ENCODE results near the gene CPSF2. TPM values are rescaled to one million over a fixed set of nuclear protein-coding genes. Genes with fewer than 3 reads are reported as not detected.

Gene CPSF2
- polyA plus RNA-seq, 1 of the 3 experiments (the other 2 are of a cell fraction): 11.7 TPM

DNA sequence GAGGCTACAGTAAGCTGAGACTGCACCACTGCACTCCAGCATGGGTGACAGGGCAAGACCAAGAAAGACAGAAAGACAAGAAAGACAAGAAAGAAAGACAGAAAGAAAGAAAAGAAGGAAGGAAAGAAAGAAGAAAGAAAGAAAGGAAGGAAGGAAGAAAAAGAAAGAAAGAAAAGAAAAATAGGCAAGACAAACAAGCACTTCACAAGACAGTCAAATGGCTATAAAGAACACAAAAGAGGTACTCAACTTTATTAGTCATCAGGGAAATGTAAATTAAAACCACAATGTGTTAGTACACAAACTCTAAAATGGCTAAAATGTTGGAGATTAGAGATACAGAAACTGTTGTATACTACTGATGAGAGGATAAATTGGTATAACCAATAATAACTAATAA lies 22.0 kb upstream of the CPSF2 start:
- CTCF ChIA-PET: no interaction called here

DNA sequence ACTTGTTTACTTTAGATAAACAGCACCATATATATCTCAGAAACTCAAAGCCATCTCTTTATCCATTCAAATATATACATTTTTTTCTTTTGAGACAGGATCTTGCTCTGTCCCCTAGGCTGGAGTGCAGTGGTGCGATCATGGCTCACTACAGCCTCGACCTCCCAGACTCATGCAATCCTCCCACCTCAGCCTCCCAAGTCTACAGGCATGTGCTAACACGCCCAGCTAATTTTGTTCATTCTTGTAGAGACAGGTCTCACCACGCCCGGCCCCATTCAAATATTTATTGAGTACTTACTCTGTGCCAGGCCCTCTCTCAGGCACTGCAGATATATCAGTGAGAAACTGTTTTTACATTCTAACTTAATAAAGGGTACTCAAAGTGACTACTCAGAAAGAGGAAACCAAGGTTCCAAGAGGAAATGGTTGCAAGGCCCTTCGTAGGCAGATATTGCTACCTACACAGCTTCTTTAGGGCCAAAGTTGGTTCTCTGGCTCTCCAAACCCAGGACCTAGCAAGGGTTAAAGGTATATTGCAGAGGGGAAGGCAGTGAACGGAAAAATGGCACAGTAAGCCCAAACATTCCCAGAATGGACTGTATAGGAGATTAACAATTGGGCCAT lies 18.3 kb upstream of the CPSF2 start:
- no peaks in the 10 kb centered on the region for H3K36me3 ChIP-seq (replicated peaks in 1 of 2; ENCODE audit: control insufficient read depth in 1 of 2, insufficient read depth in 2 of 2, low read length in 1 of 2)
- no peak for DNase-seq
- H3K27ac ChIP-seq (ENCODE audit: low read depth in 2 of 2, low read length in 1 of 2): no peak overlapping the region

More for the DNA sequence above, 22.0 kb upstream of the CPSF2 start:
- H3K9me2 ChIP-seq: no peaks in the 10 kb centered on the region
- H4K20me1 ChIP-seq (ENCODE audit: insufficient read depth): peaks cover 20% of the 10 kb centered on the region; the same call in 1 of the 2 replicates
- POLR2A ChIA-PET: no interaction called here
- DNase-seq: no peak
- no peaks in the 10 kb centered on the region for H3K27me3 ChIP-seq (ENCODE audit: insufficient read depth)
- peaks cover 0 to under 1% of the 10 kb centered on the region in 2 experiments; a peak in 1 of 4 replicates for H3K4me1 ChIP-seq (ENCODE audit: control insufficient read depth in 1 of 2, insufficient read depth in 2 of 2, low read depth in 1 of 2, low read length in 1 of 2)
- H3K9me3 ChIP-seq: no peaks in the 10 kb centered on the region
- no peak overlapping the region for H2AFZ ChIP-seq (ENCODE audit: low read depth)
- peaks cover 4 to 5% of the 10 kb centered on the region in 2 experiments for H3K36me3 ChIP-seq (replicated peaks in 1 of 2; ENCODE audit: control insufficient read depth in 1 of 2, insufficient read depth in 2 of 2, low read length in 1 of 2)
- no peaks in the 10 kb centered on the region for H3F3A ChIP-seq (replicated peaks; ENCODE audit: insufficient read depth)
- H3K27ac ChIP-seq (ENCODE audit: low read depth in 2 of 2, low read length in 1 of 2): no peak overlapping the region
- peaks cover 90% of the 10 kb centered on the region for H3K79me2 ChIP-seq (ENCODE audit: insufficient read depth)
- TF ChIP-seq RFX5 (IDR thresholded peaks at IDR 0.05; ENCODE audit: low read length) (no peak), GABPA (IDR thresholded peaks at IDR 0.05; ENCODE audit: low read depth) (no peak), POLR2AphosphoS5 (IDR thresholded peaks at IDR 0.05; ENCODE audit: low read depth, low read length) (no peak), FOXJ3 (CRISPR knock-in tag; IDR thresholded peaks at IDR 0.05) (no peak), CHD2 (IDR thresholded peaks at IDR 0.05; ENCODE audit: low read length, partially characterized antibody) (no peak), RCOR1 (IDR thresholded peaks at IDR 0.05; ENCODE audit: low read length) (no peak), ELF1 (IDR thresholded peaks at IDR 0.05) (no peak), NFIC (IDR thresholded peaks at IDR 0.05; ENCODE audit: borderline replicate concordance) (no peak)
- H3K9ac ChIP-seq: no peak overlapping the region
- H3K4me2 ChIP-seq: no peak overlapping the region
- no peak overlapping the region for H3K4me3 ChIP-seq (ENCODE audit: low read depth in 2 of 2, low read length in 1 of 2)

More for the DNA sequence above, 18.3 kb upstream of the CPSF2 start:
- TF ChIP-seq RAD21 (IDR thresholded peaks at IDR 0.05; ENCODE audit: low read length) (no peak), CHD2 (IDR thresholded peaks at IDR 0.05; ENCODE audit: low read length, partially characterized antibody) (no peak), GABPA (IDR thresholded peaks at IDR 0.05; ENCODE audit: low read depth) (no peak), NRF1 (IDR thresholded peaks at IDR 0.05; ENCODE audit: low read depth, low read length) (no peak), EZH2phosphoT487 (IDR thresholded peaks at IDR 0.05; ENCODE audit: borderline replicate concordance, low read depth) (no peak), RXRA (IDR thresholded peaks at IDR 0.05; ENCODE audit: borderline replicate concordance, low read depth) (no peak), TAF1 (IDR thresholded peaks at IDR 0.05; ENCODE audit: borderline replicate concordance, low read depth, low read length) (no peak), FOXJ3 (CRISPR knock-in tag; IDR thresholded peaks at IDR 0.05) (no peak)
- TF ChIP-seq, protein P1, sequence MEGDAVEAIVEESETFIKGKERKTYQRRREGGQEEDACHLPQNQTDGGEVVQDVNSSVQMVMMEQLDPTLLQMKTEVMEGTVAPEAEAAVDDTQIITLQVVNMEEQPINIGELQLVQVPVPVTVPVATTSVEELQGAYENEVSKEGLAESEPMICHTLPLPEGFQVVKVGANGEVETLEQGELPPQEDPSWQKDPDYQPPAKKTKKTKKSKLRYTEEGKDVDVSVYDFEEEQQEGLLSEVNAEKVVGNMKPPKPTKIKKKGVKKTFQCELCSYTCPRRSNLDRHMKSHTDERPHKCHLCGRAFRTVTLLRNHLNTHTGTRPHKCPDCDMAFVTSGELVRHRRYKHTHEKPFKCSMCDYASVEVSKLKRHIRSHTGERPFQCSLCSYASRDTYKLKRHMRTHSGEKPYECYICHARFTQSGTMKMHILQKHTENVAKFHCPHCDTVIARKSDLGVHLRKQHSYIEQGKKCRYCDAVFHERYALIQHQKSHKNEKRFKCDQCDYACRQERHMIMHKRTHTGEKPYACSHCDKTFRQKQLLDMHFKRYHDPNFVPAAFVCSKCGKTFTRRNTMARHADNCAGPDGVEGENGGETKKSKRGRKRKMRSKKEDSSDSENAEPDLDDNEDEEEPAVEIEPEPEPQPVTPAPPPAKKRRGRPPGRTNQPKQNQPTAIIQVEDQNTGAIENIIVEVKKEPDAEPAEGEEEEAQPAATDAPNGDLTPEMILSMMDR (IDR thresholded peaks at IDR 0.05): no peak
- TF ChIP-seq, protein P2, sequence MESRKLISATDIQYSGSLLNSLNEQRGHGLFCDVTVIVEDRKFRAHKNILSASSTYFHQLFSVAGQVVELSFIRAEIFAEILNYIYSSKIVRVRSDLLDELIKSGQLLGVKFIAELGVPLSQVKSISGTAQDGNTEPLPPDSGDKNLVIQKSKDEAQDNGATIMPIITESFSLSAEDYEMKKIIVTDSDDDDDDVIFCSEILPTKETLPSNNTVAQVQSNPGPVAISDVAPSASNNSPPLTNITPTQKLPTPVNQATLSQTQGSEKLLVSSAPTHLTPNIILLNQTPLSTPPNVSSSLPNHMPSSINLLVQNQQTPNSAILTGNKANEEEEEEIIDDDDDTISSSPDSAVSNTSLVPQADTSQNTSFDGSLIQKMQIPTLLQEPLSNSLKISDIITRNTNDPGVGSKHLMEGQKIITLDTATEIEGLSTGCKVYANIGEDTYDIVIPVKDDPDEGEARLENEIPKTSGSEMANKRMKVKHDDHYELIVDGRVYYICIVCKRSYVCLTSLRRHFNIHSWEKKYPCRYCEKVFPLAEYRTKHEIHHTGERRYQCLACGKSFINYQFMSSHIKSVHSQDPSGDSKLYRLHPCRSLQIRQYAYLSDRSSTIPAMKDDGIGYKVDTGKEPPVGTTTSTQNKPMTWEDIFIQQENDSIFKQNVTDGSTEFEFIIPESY (IDR thresholded peaks at IDR 0.05; ENCODE audit: borderline replicate concordance, low read depth): no peak
- TF ChIP-seq, protein P3, sequence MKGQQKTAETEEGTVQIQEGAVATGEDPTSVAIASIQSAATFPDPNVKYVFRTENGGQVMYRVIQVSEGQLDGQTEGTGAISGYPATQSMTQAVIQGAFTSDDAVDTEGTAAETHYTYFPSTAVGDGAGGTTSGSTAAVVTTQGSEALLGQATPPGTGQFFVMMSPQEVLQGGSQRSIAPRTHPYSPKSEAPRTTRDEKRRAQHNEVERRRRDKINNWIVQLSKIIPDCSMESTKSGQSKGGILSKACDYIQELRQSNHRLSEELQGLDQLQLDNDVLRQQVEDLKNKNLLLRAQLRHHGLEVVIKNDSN (IDR thresholded peaks at IDR 0.05; ENCODE audit: borderline replicate concordance, low read depth): no peak
- Histone ChIP-seq H3K4me2 (no peak overlapping the region), H3F3A (replicated peaks; ENCODE audit: insufficient read depth) (peaks cover 5% of the 10 kb centered on the region), H3K9ac (no peak overlapping the region), H3K27me3 (ENCODE audit: insufficient read depth) (no peaks in the 10 kb centered on the region), H3K9me3 (no peaks in the 10 kb centered on the region), H3K9me2 (no peaks in the 10 kb centered on the region), H4K20me1 (ENCODE audit: insufficient read depth) (peaks cover 20% of the 10 kb centered on the region; the same call in 1 of the 2 replicates), H2AFZ (ENCODE audit: low read depth) (no peak overlapping the region), H3K4me1 (ENCODE audit: control insufficient read depth in 1 of 2, insufficient read depth in 2 of 2, low read depth in 1 of 2, low read length in 1 of 2) (peaks cover 3 to 4% of the 10 kb centered on the region in 2 experiments; a peak in 2 of 4 replicates), H3K4me3 (ENCODE audit: low read depth in 2 of 2, low read length in 1 of 2) (no peak overlapping the region), H3K79me2 (ENCODE audit: insufficient read depth) (peaks cover 70% of the 10 kb centered on the region)
- POLR2A ChIA-PET: no interaction called here
- 89% methylated on average over 7 of the region's 7 CpGs for WGBS (ENCODE audit: low lambda C conversion rate)
- CTCF ChIA-PET: interaction anchor here (1.1 kb wide), 1 partner anchor 16 kb away, joined by 3 read pairs; no protein-coding TSS in a partner anchor
